Stimulated activated effector memory CD8-positive, alpha-beta T cell treated with anti-CD3 and anti-CD28 coated beads, Interleukin-12 subunit alpha, Interleukin-12 subunit beta, amount 100 ng/mL, for 72 hours (primary cell): ENCODE results near the gene IQCC.

Experiments used
- ATAC-seq: fragments of 150-1000 bp; cut with Tn5 transposase; 2 replicates; pipeline ENCODE4 v1.10.0; 2021
- DNase-seq, 2 donors: peaks; one replicate each; pipeline ENCODE4 v3.0.0; 2021 to 2022; ENCODE audit warnings: low spot score in 2 of 2
- H3K27ac Mint-ChIP-seq: one replicate; pipeline ENCODE4 v1.8.0; 2022; ENCODE audit warnings: mild to moderate bottlenecking, mixed read lengths
- H3K36me3 Mint-ChIP-seq: one replicate; pipeline ENCODE4 v1.8.0; 2022; ENCODE audit warnings: mild to moderate bottlenecking, mixed read lengths
- H3K4me1 Mint-ChIP-seq: one replicate; pipeline ENCODE4 v1.8.0; 2022; ENCODE audit warnings: mixed read lengths
- H3K4me3 Mint-ChIP-seq: one replicate; pipeline ENCODE4 v1.8.0; 2022; ENCODE audit warnings: mild to moderate bottlenecking, mixed read lengths
- H3K9me3 Mint-ChIP-seq: one replicate; pipeline ENCODE4 v1.8.0; 2022; ENCODE audit warnings: mixed read lengths

The IQCC gene

DNA sequence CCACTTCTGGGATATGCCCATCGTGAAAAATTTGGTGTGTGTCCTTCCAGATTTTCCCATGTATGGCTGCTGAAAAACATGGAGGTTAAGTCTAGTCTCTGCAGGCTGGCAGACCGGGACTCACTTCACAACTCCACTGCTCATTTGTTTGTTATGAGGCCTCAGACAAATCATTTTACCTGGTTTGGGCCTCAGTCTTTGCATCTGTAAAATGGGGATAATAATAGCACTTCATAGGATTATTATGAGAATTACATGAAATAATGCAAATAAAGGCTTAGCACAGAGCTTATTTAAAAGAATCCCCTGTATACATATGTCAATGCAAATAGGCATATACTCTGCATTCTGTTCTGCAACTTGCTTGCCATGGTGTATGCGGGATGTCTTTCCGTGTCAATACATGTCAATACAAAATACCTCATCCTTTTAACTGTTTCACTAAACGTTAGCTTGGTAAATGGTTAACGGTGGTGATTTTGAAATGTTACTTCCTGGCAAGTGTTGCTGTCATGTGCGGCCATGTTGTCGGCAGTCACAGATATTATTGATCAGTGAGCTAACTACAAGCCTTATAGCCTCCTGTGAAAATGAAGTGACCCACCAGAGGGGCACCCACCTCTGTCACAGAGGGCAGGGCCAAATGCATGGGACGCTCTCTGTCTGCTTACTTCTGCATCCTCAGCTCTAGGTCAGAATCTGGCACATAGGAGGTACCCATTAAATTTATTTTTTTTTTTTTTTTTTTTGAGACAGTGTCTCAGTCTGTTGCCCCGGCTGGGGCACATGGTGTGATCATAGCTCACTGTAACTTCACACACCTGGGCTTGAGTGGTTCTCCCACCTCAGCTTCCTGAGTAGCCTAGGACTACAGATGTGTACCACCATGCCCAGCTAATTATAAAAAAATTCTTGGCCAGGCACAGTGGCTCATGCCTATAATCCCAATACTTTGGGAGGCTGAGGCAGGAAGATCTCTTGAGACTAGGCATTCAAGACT lies 49.9 kb downstream of the IQCC start:
- ATAC-seq (peak; percentile 2), DNase-seq (peak in 1 of 2 donors; percentile 63)
- H3K4me1 Mint-ChIP-seq, result peaks cover 61% of the 10 kb centered on the region
- no peaks in the 10 kb centered on the region for H3K9me3 Mint-ChIP-seq
- H3K4me3 Mint-ChIP-seq, result peak overlapping the region; percentile 95
- H3K27ac Mint-ChIP-seq, result peak overlapping the region; percentile 94
- peaks cover 78% of the 10 kb centered on the region for H3K36me3 Mint-ChIP-seq

- H3K9me3 Mint-ChIP-seq, result no peaks in the 10 kb centered on the region
- H3K4me3 Mint-ChIP-seq, result peak overlapping the region; percentile 95
- H3K27ac Mint-ChIP-seq, result peak overlapping the region; percentile 94
- DNase-seq, result no peak
- H3K4me1 Mint-ChIP-seq, result peaks cover 53% of the 10 kb centered on the region
- peaks cover 78% of the 10 kb centered on the region for H3K36me3 Mint-ChIP-seq
- peak; percentile 57 for ATAC-seq
These were observed 51.2 kb downstream of the IQCC start for GRCh38 chr1:32256473-32257226.

- no peaks in the 10 kb centered on the region for H3K9me3 Mint-ChIP-seq
- H3K4me3 Mint-ChIP-seq, result peak overlapping the region; percentile 95
- ATAC-seq, result no peak
- peaks cover 48% of the 10 kb centered on the region for H3K4me1 Mint-ChIP-seq
- peaks cover 78% of the 10 kb centered on the region for H3K36me3 Mint-ChIP-seq
- H3K27ac Mint-ChIP-seq, result peak overlapping the region; percentile 94
- DNase-seq, result no peak
These were observed 51.7 kb downstream of the IQCC start for GRCh38 chr1:32257227-32257508.
